GM12873 (cell line): Measurements from ENCODE around the gene TEDC2.

Source experiments
- TF ChIP-seq, protein P1 (sequence below): IDR thresholded peaks from 2 replicates; pipeline ENCODE4 v1.5.1; 2012; ENCODE audit warnings: low read depth, mild to moderate bottlenecking, moderate library complexity, low read length, control low read depth; ENCODE audit not compliant: insufficient read depth; ENCODE audit errors: missing control alignments

The TEDC2 gene

DNA sequence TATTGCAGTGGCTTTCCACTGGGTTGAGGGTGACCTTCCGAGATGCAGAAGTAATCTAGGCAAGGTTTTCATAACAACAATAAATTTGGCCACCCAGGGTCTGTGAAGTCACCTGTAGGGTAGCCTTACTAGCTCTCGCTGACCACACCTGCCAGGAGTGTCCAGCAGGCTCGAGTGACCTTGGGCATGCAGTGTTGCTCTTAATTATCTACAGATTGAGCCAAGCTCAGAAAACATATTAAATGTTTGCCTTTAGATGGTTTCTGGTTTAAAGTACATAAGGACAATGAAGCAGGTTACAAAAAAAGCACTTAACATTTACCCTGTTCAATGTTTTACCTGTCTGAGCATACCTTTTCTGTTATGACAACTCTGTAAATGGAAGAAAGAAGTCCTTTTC, 16.8 kb downstream of the TEDC2 start:
- TF ChIP-seq, protein P1, sequence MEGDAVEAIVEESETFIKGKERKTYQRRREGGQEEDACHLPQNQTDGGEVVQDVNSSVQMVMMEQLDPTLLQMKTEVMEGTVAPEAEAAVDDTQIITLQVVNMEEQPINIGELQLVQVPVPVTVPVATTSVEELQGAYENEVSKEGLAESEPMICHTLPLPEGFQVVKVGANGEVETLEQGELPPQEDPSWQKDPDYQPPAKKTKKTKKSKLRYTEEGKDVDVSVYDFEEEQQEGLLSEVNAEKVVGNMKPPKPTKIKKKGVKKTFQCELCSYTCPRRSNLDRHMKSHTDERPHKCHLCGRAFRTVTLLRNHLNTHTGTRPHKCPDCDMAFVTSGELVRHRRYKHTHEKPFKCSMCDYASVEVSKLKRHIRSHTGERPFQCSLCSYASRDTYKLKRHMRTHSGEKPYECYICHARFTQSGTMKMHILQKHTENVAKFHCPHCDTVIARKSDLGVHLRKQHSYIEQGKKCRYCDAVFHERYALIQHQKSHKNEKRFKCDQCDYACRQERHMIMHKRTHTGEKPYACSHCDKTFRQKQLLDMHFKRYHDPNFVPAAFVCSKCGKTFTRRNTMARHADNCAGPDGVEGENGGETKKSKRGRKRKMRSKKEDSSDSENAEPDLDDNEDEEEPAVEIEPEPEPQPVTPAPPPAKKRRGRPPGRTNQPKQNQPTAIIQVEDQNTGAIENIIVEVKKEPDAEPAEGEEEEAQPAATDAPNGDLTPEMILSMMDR: no peak

DNA sequence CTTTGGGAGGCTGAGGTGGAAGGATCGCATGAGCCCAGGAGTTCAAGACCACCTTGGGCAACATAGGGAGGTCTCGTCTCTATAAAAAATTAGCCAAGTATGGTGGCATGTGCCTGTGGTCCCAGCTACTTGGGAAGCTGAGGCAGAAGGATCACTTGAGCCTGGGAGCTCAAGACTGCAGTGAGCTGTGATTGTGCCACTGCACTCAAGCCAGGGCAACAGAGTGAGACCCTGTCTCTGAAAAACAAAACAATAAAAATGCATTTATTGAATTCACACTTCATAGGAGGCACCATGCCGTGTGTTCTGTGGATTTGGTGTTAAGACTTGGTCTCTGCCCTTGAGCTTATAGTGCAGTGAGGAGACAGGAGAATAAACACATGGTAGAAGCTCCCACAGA, 17.4 kb downstream of the TEDC2 start:
- TF ChIP-seq, protein P1: no peak

- TF ChIP-seq, protein P1: no peak
Observed at GRCh38 chr16:2478279-2478678, 18.4 kb downstream of the TEDC2 start.

GRCh38 chr16:2480948-2481347, 21.0 kb downstream of the TEDC2 start:
- TF ChIP-seq, protein P1: no peak

GRCh38 chr16:2481676-2482075, 21.8 kb downstream of the TEDC2 start:
- TF ChIP-seq, protein P1: no peak

- TF ChIP-seq, protein P1: no peak
Observed at GRCh38 chr16:2482249-2482648, 22.3 kb downstream of the TEDC2 start.

DNA sequence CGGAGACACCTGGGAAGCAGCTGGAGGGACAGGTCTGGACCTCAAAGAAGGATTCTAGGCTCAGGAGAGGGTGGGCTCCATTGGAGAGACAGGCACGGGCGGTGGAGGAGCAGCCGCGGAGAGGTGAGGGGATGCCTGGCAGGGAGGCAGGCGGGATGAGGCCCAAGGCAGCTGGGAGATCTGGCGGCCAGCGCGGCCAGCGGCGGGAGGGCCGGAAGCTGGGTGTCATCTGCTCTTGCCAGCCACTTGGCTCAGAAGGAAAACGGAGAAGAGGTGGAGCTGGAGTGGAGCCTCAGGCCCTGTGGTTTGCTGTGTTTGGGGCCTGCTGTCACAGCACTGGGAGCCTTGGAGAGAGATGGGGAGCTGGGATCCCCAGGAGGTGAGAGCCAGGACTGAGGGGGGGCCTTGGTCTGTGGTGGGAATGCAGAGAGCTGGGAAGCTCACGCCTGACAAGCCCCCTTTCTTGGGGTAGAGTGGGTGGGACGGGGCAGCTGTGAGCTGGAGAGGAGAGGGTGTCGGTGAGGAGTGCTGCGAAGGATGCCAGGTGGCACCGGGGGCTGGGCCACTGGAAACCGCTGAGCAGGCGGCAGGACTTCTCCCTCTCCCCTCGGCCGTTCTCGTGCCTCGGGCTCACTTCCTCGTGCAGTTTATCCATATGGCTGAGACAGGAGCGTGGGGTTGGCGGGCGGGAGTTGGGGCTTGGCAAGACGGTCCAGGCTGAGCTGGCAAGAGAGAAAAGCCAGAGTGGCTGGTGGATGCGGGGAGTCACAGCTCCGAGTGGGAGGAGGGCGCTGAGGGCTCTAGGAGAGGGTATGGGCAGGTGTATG, 23.0 kb downstream of the TEDC2 start:
- TF ChIP-seq, protein P1: no peak
